Nephron (organoid): Measurements from ENCODE around the gene HCN3.
A peak's percentile ranks its signal among the peaks of the same experiment; 100 is the strongest.

Source experiments
- H3K27ac Mint-ChIP-seq, 3 experiments: 2 replicates each; pipeline ENCODE4 v1.8.0; 2020; ENCODE audit warnings: mixed read lengths in 3 of 3, mild to moderate bottlenecking in 2 of 3, moderate library complexity in 1 of 3
- H3K27me3 Mint-ChIP-seq: 2 replicates; pipeline ENCODE4 v1.8.0; 2021; ENCODE audit warnings: low read depth, mild to moderate bottlenecking, moderate library complexity, mixed read lengths
- H3K36me3 Mint-ChIP-seq: 2 replicates; pipeline ENCODE4 v1.8.0; 2020; ENCODE audit warnings: low read depth, mixed read lengths
- H3K4me1 Mint-ChIP-seq: 2 replicates; pipeline ENCODE4 v1.8.0; 2020; ENCODE audit warnings: mixed read lengths
- H3K4me3 Mint-ChIP-seq, 3 experiments: 2 replicates each; pipeline ENCODE4 v1.8.0; 2020; ENCODE audit warnings: mild to moderate bottlenecking in 3 of 3, mixed read lengths in 3 of 3, moderate library complexity in 2 of 3
- H3K9me3 Mint-ChIP-seq: 2 replicates; pipeline ENCODE4 v1.8.0; 2020; ENCODE audit warnings: mixed read lengths
- TF ChIP-seq, protein P1 (sequence below), 3 experiments: fragments of 200-600 bp; sonication (generic); IDR thresholded peaks; one replicate each; pipeline ENCODE4 v1.5.0; 2021; ENCODE audit warnings: antibody characterized with exemption in 3 of 3; ENCODE audit not compliant: unreplicated experiment in 3 of 3

The HCN3 gene

DNA sequence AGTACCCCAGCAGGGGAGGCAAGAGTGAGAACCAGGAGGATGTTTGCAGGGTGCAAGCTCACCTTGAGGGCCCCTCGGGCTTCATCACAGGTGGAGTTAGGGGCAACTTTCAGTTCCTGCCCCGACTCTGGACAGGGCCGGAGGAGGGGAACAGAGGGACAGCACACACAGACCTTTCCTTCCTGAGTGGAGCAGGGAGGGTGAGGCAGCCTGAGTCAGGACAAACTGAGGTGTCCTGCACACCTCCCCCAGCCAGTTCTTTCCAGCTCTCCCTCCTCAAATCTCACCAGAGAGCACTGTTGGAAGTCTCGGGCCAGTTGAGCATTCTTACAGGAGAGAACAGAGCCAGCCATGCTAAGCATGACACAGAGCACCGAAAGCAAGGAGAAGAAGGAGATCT, 23.5 kb upstream of the HCN3 start:
- Mint-ChIP-seq H3K36me3 (peaks cover 18% of the 10 kb centered on the region), H3K4me3 (peak overlapping the region; percentile 84 to 92 (median 88)), H3K9me3 (no peaks in the 10 kb centered on the region), H3K27ac (peak overlapping the region; percentile 24 to 84 (median 65)), H3K27me3 (peaks cover 3% of the 10 kb centered on the region), H3K4me1 (peaks cover 36% of the 10 kb centered on the region)
- TF ChIP-seq, protein P1, sequence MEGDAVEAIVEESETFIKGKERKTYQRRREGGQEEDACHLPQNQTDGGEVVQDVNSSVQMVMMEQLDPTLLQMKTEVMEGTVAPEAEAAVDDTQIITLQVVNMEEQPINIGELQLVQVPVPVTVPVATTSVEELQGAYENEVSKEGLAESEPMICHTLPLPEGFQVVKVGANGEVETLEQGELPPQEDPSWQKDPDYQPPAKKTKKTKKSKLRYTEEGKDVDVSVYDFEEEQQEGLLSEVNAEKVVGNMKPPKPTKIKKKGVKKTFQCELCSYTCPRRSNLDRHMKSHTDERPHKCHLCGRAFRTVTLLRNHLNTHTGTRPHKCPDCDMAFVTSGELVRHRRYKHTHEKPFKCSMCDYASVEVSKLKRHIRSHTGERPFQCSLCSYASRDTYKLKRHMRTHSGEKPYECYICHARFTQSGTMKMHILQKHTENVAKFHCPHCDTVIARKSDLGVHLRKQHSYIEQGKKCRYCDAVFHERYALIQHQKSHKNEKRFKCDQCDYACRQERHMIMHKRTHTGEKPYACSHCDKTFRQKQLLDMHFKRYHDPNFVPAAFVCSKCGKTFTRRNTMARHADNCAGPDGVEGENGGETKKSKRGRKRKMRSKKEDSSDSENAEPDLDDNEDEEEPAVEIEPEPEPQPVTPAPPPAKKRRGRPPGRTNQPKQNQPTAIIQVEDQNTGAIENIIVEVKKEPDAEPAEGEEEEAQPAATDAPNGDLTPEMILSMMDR (IDR thresholded peaks at IDR 0.05; ENCODE audit: unreplicated experiment in 3 of 3): no peak

DNA sequence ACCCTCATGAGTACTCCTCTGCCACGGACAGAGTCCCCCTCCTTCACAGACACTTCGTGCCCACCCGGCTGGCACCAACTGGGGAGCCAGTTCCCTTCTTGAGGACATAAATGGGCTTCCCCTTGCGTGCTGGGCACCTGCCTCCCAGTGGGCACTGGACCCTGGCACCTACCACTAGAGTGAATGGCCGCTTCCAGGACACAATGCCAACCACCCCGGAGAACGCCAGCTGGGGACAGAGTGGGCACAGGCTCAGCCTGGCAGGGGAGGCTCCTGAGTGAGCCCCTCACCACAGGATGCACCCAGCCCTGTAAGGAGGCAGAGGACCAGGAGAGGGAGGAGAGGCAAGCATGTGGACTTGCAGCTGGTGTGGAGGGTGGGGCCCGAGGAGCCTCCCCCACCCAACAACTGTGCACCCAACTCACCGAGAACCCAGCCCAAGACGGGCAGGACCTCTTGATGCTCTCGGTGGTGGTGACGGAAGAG, 23.0 kb upstream of the HCN3 start:
- Mint-ChIP-seq H3K36me3 (peaks cover 19% of the 10 kb centered on the region), H3K27me3 (peaks cover 3% of the 10 kb centered on the region), H3K4me1 (peaks cover 36% of the 10 kb centered on the region), H3K9me3 (no peaks in the 10 kb centered on the region), H3K27ac (peak overlapping the region; percentile 24 to 84 (median 65)), H3K4me3 (peak overlapping the region; percentile 84 to 92 (median 88))
- TF ChIP-seq, protein P1 (IDR thresholded peaks at IDR 0.05; ENCODE audit: unreplicated experiment in 3 of 3): no peak

DNA sequence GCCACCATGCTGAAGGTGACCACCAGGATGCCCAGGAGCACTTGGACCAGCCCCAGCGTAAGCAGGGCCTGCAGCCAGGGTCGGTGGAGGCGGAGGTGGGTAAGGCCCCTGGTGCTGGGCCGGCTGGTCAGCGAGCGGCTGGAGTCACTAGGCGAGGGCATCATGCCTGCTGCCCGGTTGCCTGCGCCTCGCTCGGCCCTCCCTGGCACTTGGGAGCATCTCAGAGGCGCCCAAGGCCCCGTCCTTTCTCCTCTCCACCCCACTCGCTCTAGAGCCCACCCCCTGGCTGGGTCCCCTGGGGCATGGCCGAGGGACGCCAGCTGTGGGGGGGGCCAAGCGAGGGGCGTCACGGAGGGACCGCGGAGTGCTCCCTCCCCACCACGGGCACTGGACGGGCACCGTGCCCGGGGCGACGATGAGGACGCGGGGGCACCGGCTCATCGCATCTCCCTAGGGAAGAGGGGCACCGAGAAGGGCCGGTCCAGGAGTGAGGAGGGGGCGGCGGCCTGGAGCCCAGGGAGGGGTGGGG, 22.5 kb upstream of the HCN3 start:
- TF ChIP-seq, protein P1 (IDR thresholded peaks at IDR 0.05; ENCODE audit: unreplicated experiment in 3 of 3): no peak
- Mint-ChIP-seq H3K4me1 (peaks cover 36% of the 10 kb centered on the region), H3K36me3 (peaks cover 19% of the 10 kb centered on the region), H3K4me3 (peak overlapping the region; percentile 84 to 94 (median 92)), H3K27me3 (peaks cover 3% of the 10 kb centered on the region), H3K9me3 (no peaks in the 10 kb centered on the region), H3K27ac (peak overlapping the region; percentile 24 to 84 (median 65))

DNA sequence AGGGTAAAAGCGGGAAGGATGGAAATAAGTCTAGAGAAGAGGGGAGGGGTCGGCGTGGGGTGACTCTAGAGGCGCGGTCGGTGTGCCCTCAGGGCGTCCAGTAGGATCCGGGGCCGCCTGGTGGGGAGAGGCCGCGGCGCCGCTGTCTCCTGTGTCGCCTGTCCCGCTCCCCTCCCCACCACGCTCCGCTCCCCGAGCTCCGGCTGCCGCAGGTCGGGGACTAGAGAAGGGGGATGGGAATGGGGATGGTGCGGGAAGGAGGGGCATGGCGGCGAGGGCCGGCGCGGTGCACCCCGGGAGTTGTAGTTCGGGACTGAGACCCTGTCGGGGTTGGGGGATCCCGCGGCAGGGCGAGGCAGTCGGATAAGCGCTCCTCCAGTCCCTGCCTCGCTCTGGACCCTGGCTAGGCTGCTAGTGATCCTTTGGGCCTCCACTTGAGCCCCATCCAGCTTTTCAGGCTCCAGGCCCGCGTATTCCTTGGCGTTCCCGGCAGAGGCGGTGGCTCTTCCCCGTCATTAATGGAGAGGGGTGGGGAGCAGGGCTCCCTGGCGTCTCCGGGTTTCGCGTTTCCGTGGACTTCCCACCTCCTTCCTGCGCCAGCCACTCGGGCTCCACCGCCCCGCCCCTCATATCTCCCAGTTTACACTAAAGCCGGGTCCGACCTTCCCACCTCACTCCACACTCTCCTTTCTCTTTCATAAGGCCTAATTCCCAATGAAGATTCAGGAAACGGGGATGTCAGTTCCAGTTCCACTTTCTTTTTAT, 21.8 kb upstream of the HCN3 start, which contains the start of gene ENTREP3:
ENTREP3 (minus strand) TSS at position 241 of the 765 bp plus-strand sequence. CDS start 606 bp downstream, outside the sequence.
- Mint-ChIP-seq H3K27me3 (peaks cover 3% of the 10 kb centered on the region), H3K4me1 (peaks cover 36% of the 10 kb centered on the region), H3K36me3 (peaks cover 23% of the 10 kb centered on the region), H3K27ac (peak within 1 kb of the TSS; percentile 92 to 98 (median 95)), H3K9me3 (no peaks in the 10 kb centered on the region), H3K4me3 (peak within 1 kb of the TSS; percentile 84 to 94 (median 92))
- TF ChIP-seq, protein P1 (IDR thresholded peaks at IDR 0.05; ENCODE audit: unreplicated experiment in 3 of 3): no peak

DNA sequence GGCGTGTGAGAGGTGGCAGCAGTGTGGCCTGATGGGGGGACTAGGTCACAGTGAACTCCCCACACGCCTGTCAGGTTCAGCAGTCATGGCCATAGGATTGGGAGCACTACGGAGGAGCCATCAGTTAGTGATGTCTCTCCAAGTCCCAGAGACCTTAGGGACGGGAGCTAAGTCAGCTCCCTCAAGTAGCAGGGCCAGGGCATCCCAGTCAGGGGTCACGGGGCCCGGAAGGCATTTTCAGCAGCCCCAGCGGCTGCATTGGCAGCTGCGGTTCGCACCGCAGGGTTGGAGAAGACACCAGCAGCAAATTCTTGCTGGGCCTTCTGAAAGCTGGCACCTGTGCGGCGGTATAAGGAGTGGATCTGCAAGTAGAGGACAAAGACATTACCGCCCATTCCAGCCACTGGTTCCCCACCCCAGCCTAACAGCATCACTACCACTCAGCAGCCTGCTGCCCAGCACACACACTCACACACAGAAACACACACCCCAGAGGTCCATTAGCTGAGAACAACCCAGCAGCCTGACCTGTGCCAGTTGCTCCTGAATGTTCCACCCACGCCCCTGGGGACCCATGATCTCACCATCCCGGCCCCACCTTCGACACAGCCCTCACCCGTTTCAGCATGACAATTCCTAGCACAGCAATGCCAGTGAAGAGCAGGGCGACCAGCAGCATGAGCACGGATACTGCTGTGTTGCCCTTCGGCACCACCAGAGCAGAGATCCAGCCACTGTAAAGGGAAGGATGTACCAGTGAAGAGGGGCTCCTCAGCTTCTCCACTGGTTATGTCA, 21.0 kb upstream of the HCN3 start:
- Mint-ChIP-seq H3K27me3 (peaks cover 3% of the 10 kb centered on the region), H3K9me3 (no peaks in the 10 kb centered on the region), H3K4me1 (peaks cover 37% of the 10 kb centered on the region), H3K36me3 (peaks cover 29% of the 10 kb centered on the region), H3K4me3 (peak overlapping the region; percentile 84 to 94 (median 92)), H3K27ac (peak overlapping the region; percentile 92 to 98 (median 95))
- TF ChIP-seq, protein P1 (IDR thresholded peaks at IDR 0.05; ENCODE audit: unreplicated experiment in 3 of 3): no peak
